Mesothelial cell of epicardium (in vitro differentiated cells): ENCODE data around the gene SPPL2C. TPM values are rescaled to one million over a fixed set of nuclear protein-coding genes. Genes with fewer than 3 reads are reported as not detected.

ENCODE experiments used
- DNase-seq, 2 experiments: peaks; one replicate each; pipeline ENCODE4 v3.0.0; 2021; ENCODE audit warnings: low spot score in 2 of 2; ENCODE audit not compliant: unreplicated experiment in 2 of 2
- H3K27ac Mint-ChIP-seq: 2 replicates; pipeline ENCODE4 v1.8.0; 2021; ENCODE audit warnings: mixed read lengths
- H3K27me3 Mint-ChIP-seq: 2 replicates; pipeline ENCODE4 v1.8.0; 2021; ENCODE audit warnings: low read depth, mixed read lengths
- H3K36me3 Mint-ChIP-seq: 2 replicates; pipeline ENCODE4 v1.8.0; 2021; ENCODE audit warnings: mixed read lengths
- H3K4me1 Mint-ChIP-seq: 2 replicates; pipeline ENCODE4 v1.8.0; 2021; ENCODE audit warnings: mixed read lengths
- H3K4me3 Mint-ChIP-seq: 2 replicates; pipeline ENCODE4 v1.8.0; 2021; ENCODE audit warnings: mild to moderate bottlenecking, moderate library complexity, mixed read lengths
- H3K9me3 Mint-ChIP-seq: 2 replicates; pipeline ENCODE4 v1.8.0; 2021; ENCODE audit warnings: mixed read lengths
- total RNA-seq: library from RNA; stranded (reverse); gene quantifications from 3 replicates; pipeline ENCODE4 v1.2.1, GENCODE V29; 2021
- TF ChIP-seq, protein P1 (sequence below): fragments of 200-600 bp; sonication (generic); IDR thresholded peaks from one replicate; pipeline ENCODE4 v1.5.0; 2021; ENCODE audit warnings: antibody characterized with exemption; ENCODE audit not compliant: unreplicated experiment

SPPL2C gene
- total RNA-seq, 1 donor from 2014 or later = not detected

DNA sequence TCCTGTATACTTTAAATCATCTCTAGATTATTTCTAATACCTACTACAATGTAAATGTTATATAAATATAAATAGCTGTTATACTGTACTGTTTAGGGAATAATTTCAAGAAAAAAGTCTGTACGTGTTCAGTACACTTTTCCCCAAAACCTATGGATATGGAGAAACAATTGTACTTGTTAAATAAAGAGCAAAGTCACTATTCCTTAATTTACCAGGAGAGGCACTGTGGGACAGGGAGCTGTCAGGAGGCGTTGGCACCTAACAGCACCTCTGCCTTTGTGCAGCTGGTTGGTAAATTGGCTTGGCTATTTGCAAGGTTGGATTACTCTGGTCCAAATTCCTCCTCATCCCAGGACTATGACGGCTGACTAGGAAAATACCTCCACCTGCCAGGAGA is 32.6 kb upstream of the SPPL2C start:
- TF ChIP-seq, protein P1, sequence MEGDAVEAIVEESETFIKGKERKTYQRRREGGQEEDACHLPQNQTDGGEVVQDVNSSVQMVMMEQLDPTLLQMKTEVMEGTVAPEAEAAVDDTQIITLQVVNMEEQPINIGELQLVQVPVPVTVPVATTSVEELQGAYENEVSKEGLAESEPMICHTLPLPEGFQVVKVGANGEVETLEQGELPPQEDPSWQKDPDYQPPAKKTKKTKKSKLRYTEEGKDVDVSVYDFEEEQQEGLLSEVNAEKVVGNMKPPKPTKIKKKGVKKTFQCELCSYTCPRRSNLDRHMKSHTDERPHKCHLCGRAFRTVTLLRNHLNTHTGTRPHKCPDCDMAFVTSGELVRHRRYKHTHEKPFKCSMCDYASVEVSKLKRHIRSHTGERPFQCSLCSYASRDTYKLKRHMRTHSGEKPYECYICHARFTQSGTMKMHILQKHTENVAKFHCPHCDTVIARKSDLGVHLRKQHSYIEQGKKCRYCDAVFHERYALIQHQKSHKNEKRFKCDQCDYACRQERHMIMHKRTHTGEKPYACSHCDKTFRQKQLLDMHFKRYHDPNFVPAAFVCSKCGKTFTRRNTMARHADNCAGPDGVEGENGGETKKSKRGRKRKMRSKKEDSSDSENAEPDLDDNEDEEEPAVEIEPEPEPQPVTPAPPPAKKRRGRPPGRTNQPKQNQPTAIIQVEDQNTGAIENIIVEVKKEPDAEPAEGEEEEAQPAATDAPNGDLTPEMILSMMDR = no peak
- Mint-ChIP-seq H3K36me3 (no peaks in the 10 kb centered on the region), H3K4me3 (no peak overlapping the region), H3K27ac (no peak overlapping the region), H3K9me3 (peaks cover 3% of the 10 kb centered on the region), H3K27me3 (peaks cover 45% of the 10 kb centered on the region), H3K4me1 (no peaks in the 10 kb centered on the region)
- no peak for DNase-seq

DNA sequence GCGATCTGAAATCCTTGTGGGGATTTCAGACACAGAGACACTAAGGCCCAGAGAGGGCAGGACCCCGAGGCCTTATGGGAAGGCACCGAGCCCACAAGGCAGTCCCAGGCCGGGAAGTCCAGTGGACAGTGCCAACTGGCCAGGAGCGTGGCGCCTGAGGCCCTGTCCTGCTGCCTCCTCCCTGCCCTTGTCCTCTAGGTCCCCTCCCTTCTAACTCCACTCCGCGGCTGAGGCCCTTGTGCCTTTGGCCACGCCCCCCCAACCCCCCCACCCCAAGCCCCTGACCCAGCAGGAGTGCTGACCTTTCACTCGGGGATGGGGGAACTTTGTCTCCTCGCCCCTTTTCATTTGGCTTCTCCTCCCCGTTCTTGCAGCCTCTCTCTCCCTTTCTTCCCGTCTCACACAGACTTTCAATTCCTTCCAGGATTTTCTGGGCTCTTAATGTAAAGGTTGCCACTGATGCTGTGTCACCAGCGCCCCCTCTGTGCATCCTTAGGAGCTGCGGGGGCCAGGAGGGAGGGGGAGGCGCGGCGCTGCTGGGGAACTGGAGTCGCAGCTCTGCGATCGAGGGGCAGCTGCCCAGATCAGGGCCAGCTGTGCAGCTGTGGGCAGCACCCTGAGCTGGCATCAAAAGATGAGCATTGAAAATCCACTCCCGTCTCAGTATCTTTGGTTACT is 31.5 kb upstream of the SPPL2C start:
- no peak for DNase-seq
- no peak overlapping the region for H3K4me3 Mint-ChIP-seq
- H3K27me3 Mint-ChIP-seq = peaks cover 34% of the 10 kb centered on the region

DNA sequence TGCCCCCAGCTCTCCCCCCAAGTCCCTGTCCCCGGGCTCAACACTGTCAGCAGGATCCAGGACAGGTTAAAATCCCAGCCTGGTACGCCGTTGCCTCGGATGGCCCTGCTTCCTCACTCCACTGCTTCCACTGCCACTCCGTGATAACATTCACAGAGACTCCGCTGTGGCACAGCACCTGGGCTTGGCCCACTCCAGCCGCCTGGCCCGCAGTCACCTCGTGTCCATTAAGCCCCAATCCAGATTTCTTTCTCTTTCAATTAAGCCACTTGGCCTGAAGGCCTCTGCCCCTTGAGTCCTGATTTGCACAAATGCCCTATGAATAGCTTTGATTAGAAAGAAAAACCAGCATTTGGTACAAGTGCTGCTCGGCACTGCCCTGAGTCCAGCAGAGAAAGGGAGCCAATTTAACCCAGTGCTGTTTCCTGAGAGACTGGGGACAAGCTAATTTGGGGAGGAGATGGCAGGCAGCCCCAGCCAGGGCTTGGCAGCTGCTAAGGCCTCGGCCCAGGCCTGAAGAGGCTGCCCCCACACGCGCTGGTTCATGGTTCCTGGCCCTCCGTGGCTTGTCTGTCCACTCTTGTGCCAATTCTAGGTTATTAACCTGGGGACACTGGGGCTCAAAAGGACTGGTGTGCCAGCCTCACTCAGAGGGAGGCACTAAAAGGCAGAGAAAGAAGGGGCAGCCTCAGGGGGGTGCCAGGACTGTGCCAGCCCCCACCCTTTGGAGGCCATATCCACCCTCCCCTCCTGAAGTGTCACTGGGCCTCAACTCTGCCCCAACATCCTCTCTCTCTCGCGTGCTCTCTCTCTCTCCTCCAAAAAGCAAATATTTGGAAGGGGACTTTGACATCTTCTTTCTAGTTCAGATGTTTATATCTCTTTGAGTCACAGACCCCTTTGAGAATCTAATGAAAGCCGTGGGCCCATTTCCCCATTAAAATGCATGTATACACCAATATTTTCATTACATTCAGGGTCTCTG is 29.8 kb upstream of the SPPL2C start:
- H3K9me3 Mint-ChIP-seq = peaks cover 3% of the 10 kb centered on the region
- no peaks in the 10 kb centered on the region for H3K4me1 Mint-ChIP-seq
- no peak overlapping the region for H3K27ac Mint-ChIP-seq
- no peak for DNase-seq
- H3K4me3 Mint-ChIP-seq = no peak overlapping the region
- TF ChIP-seq, protein P1 = no peak
- peaks cover 39% of the 10 kb centered on the region for H3K27me3 Mint-ChIP-seq
- H3K36me3 Mint-ChIP-seq = no peaks in the 10 kb centered on the region

More for the DNA sequence above, 31.5 kb upstream of the SPPL2C start:
- no peaks in the 10 kb centered on the region for H3K36me3 Mint-ChIP-seq
- TF ChIP-seq, protein P1 = peak; percentile 20
- H3K27ac Mint-ChIP-seq = no peak overlapping the region
- H3K4me1 Mint-ChIP-seq = no peaks in the 10 kb centered on the region
- peaks cover 3% of the 10 kb centered on the region for H3K9me3 Mint-ChIP-seq

DNA sequence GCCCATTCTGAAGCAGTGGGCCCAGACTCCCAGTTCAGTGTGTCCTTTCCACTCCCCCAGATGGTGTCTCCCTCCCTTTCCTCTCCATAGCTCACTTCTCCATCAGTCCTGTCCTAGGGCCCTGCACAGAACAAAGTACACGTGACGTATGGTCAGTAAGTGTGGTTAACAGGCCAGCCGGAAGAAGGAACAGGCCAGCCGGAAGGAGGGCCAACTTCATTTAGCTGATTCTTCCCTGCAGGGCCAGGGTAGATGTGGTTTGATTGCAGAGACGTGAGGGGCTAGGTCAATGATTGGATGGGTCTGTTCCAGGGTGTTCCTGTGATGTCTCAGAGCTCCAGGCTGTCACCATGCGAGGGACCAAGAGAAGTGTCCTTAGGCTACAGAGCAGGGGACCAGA is 28.9 kb upstream of the SPPL2C start:
- Mint-ChIP-seq H3K4me1 (no peaks in the 10 kb centered on the region), H3K36me3 (no peaks in the 10 kb centered on the region), H3K9me3 (peaks cover 3% of the 10 kb centered on the region), H3K27ac (no peak overlapping the region), H3K4me3 (no peak overlapping the region), H3K27me3 (peaks cover 43% of the 10 kb centered on the region)
- no peak for DNase-seq
- TF ChIP-seq, protein P1 = no peak

DNA sequence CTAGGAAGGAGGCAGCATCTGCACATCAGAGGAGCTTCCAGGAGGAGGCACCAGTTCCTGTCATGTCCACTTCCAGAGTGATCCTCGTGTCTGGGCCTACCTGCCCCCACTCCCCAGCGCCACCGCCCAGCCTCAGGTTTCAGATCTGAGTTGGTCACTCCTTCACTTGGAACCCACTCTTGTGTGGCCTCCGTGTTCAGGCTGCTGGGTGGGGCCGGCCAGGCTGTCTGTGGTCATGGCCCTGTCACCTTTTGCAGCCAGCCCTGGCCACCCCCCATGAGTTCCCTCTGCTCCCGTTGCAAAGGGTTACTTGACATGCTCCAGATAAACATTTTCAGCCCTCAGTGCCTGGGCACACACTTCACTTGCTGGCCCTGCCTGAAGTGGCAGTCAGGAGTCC is 26.6 kb upstream of the SPPL2C start:
- Mint-ChIP-seq H3K4me3 (no peak overlapping the region), H3K27ac (no peak overlapping the region), H3K27me3 (peaks cover 42% of the 10 kb centered on the region), H3K9me3 (no peaks in the 10 kb centered on the region), H3K4me1 (no peaks in the 10 kb centered on the region), H3K36me3 (no peaks in the 10 kb centered on the region)
- TF ChIP-seq, protein P1 = no peak
- DNase-seq = no peak
